ENCODE results near the gene LCOR.
"Not testable (repeated sequence)": the region's sequence is repeated elsewhere in the genome, so short reads cannot be mapped to it uniquely, and the experiment has no call there.

The LCOR gene

GRCh38 chr10:96943161-96943560 is 111.1 kb downstream of the LCOR start:
- DNase-seq = not testable (repeated sequence)

- DNase-seq = no peak
These were observed 114.9 kb downstream of the LCOR start for GRCh38 chr10:96947036-96947435.

GRCh38 chr10:96949039-96949683 is 117.1 kb downstream of the LCOR start:
- no peak for DNase-seq

GRCh38 chr10:96951954-96952353 is 119.9 kb downstream of the LCOR start:
- no peak for DNase-seq

GRCh38 chr10:96955794-96956193 is 123.7 kb downstream of the LCOR start:
- DNase-seq = no peak

- no peak for DNase-seq
These were observed 126.0 kb downstream of the LCOR start for GRCh38 chr10:96958071-96958470.

- DNase-seq = no peak
These were observed 127.6 kb downstream of the LCOR start for GRCh38 chr10:96959733-96960132.

GRCh38 chr10:96960872-96961271 is 128.8 kb downstream of the LCOR start:
- DNase-seq = no peak

- no peak for DNase-seq
These were observed 132.0 kb downstream of the LCOR start for GRCh38 chr10:96964131-96964530.

- no peak for DNase-seq
These were observed 135.7 kb downstream of the LCOR start for GRCh38 chr10:96967847-96968246.

GRCh38 chr10:96968682-96969423 is 136.8 kb downstream of the LCOR start:
- DNase-seq = no peak

GRCh38 chr10:96971324-96971723 is 139.2 kb downstream of the LCOR start:
- DNase-seq = no peak

- no peak for DNase-seq
These were observed 140.2 kb downstream of the LCOR start for GRCh38 chr10:96972264-96972663.

- no peak for DNase-seq
These were observed 142.0 kb downstream of the LCOR start for GRCh38 chr10:96973809-96974747.

GRCh38 chr10:96975136-96975535 is 143.0 kb downstream of the LCOR start:
- DNase-seq = no peak

- DNase-seq = no peak
These were observed 146.6 kb downstream of the LCOR start for GRCh38 chr10:96978621-96979154.

GRCh38 chr10:96982149-96982930 is 150.2 kb downstream of the LCOR start:
- no peak for DNase-seq

GRCh38 chr10:96984541-96985131 is 152.5 kb downstream of the LCOR start:
- DNase-seq = no peak

GRCh38 chr10:96986200-96986856 is 154.2 kb downstream of the LCOR start:
- DNase-seq = no peak

GRCh38 chr10:96987141-96987841 is 155.2 kb downstream of the LCOR start:
- DNase-seq = no peak

GRCh38 chr10:96987842-96988175 is 155.7 kb downstream of the LCOR start:
- no peak for DNase-seq
